K562 (cell line): ENCODE data around the gene N4BP2. TPM values are rescaled to one million over a fixed set of nuclear protein-coding genes. Genes with fewer than 3 reads are reported as not detected.

Experiments
- ATAC-seq: fragments of 200-7000 bp; cut with Tn5 transposase; 3 replicates; pipeline ENCODE4 v1.9.1; 2020; ENCODE audit warnings: moderate library complexity
- BruUV-seq: library from RNA; stranded (reverse); fragments of 400-500 nt; replicated peaks from 2 replicates; lab custom pipeline; 2021; lab: Mats Ljungman, UMichigan
- CTCF ChIA-PET: fragments of 300-600 bp; formaldehyde crosslinking; extraction: SDS; loops from one replicate; lab custom pipeline; 2021; ENCODE audit warnings: low intra/inter-chr PET ratio; lab: Yijun Ruan, JAX
- POLR2A ChIA-PET: fragments of 300-600, 350-650 bp; sonication (Branson Sonifier 250); formaldehyde crosslinking; extraction: SDS; loops from one replicate; lab custom pipeline; 2021; ENCODE audit warnings: antibody characterized with exemption, inconsistent platforms; lab: Yijun Ruan, JAX
- DNase-seq, 4 experiments: peaks; one replicate each; pipeline versions ENCODE4 v3.0.0 to v3.0.0-alpha.2; 2011 to 2018; ENCODE audit warnings: low spot score in 3 of 4, mixed read lengths in 3 of 4; ENCODE audit errors: extremely low read depth in 1 of 4
- FAIRE-seq: peaks from 2 replicates; lab custom pipeline; 2011; peaks lifted over from hg19 to GRCh38; lab: Jason Lieb, UNC
- H2AFZ ChIP-seq: 2 replicates; pipeline ENCODE4 v1.6.0; 2011; ENCODE audit warnings: low read depth, low read length, control low read depth, inconsistent platforms
- H3K27ac ChIP-seq: fragments of 200-600 bp; 3 replicates; pipeline ENCODE4 v1.8.0; 2011; ENCODE audit warnings: low read depth, mild to moderate bottlenecking, control low read depth, inconsistent platforms, low read length, moderate library complexity, mixed read lengths; ENCODE audit errors: extremely low read depth
- H3K27me3 ChIP-seq, 2 experiments: fragments of 300-600 bp in 1 of 2; 2 replicates in 1 of 2; 3 replicates in 1 of 2; pipeline versions ENCODE4 v1.6.0 to v1.8.0; 2011; ENCODE audit warnings: inconsistent platforms in 2 of 2, low read length in 2 of 2, mild to moderate bottlenecking in 1 of 2, mixed read lengths in 1 of 2, moderate library complexity in 1 of 2; ENCODE audit not compliant: control insufficient read depth in 2 of 2, insufficient read depth in 2 of 2
- H3K36me3 ChIP-seq: fragments of 300-600 bp; 3 replicates; pipeline ENCODE4 v1.8.0; 2011; ENCODE audit warnings: mild to moderate bottlenecking, low read length, inconsistent platforms; ENCODE audit not compliant: control insufficient read depth, insufficient read depth
- H3K4me1 ChIP-seq, 2 experiments: fragments of 200-600 bp in 1 of 2; replicated peaks in 1 of 2; 2 replicates in 1 of 2; 3 replicates in 1 of 2; pipeline versions ENCODE4 v1.5.1 to v1.8.0; 2011; ENCODE audit warnings: inconsistent platforms in 2 of 2, low read length in 2 of 2, mild to moderate bottlenecking in 1 of 2, mixed read lengths in 1 of 2, moderate library complexity in 1 of 2; ENCODE audit not compliant: control insufficient read depth in 2 of 2, insufficient read depth in 2 of 2
- H3K4me2 ChIP-seq: 2 replicates; pipeline ENCODE4 v1.6.1; 2011; ENCODE audit warnings: low read length, control low read depth, inconsistent platforms, mixed read lengths; ENCODE audit not compliant: insufficient read depth
- H3K4me3 ChIP-seq: fragments of 200-600 bp; sonication (generic), shearing (Covaris generic); 2 replicates; pipeline ENCODE4 v1.5.1; 2016; ENCODE audit warnings: control low read depth, inconsistent platforms
- H3K79me2 ChIP-seq: fragments of 200-600 bp; 3 replicates; pipeline ENCODE4 v1.8.0; 2011; ENCODE audit warnings: low read length, inconsistent platforms; ENCODE audit not compliant: control insufficient read depth, insufficient read depth
- H3K9ac ChIP-seq, 2 experiments: 2 replicates each; pipeline versions ENCODE4 v1.6.0 to v1.6.1; 2011; ENCODE audit warnings: low read depth in 2 of 2, low read length in 2 of 2, control low read depth in 1 of 2, inconsistent platforms in 1 of 2, mild to moderate bottlenecking in 1 of 2, mixed read lengths in 1 of 2; ENCODE audit not compliant: insufficient read depth in 1 of 2
- H3K9me1 ChIP-seq: one replicate; pipeline ENCODE4 v1.6.0; 2011; ENCODE audit warnings: inconsistent platforms, mild to moderate bottlenecking, low read length, moderate library complexity; ENCODE audit not compliant: control insufficient read depth, insufficient read depth
- H3K9me3 ChIP-seq: replicated peaks from 2 replicates; pipeline ENCODE4 v1.5.1; 2011; ENCODE audit warnings: low read depth, low read length, inconsistent platforms; ENCODE audit not compliant: control insufficient read depth, insufficient read depth
- H4K20me1 ChIP-seq: replicated peaks from 2 replicates; pipeline ENCODE4 v1.6.1; 2011; ENCODE audit warnings: low read length, inconsistent platforms, mixed read lengths; ENCODE audit not compliant: control insufficient read depth, insufficient read depth
- BCOR ChIP-seq: fragments of 450-650 bp; IDR thresholded peaks from 2 replicates; pipeline ENCODE4 v1.6.1; 2016
- CHAMP1 ChIP-seq: fragments of 450-650 bp; IDR thresholded peaks from 2 replicates; pipeline ENCODE4 v1.6.1; 2016; ENCODE audit warnings: mild to moderate bottlenecking
- CHD2 ChIP-seq: IDR thresholded peaks from 2 replicates; pipeline ENCODE4 v1.6.1; 2011; ENCODE audit warnings: low read depth, low read length
- EP300 ChIP-seq: IDR thresholded peaks from 2 replicates; pipeline ENCODE4 v1.6.1; 2012; ENCODE audit warnings: low read length, improper control_type of control experiment
- ERF ChIP-seq: fragments of 450-650 bp; formaldehyde crosslinking; IDR thresholded peaks from 2 replicates; pipeline ENCODE4 v1.4.0; 2020; ENCODE audit warnings: mild to moderate bottlenecking, mixed read lengths
- GATAD2A ChIP-seq: fragments of 450-650 bp; IDR thresholded peaks from 2 replicates; pipeline ENCODE4 v1.6.1; 2017
- HDAC8 ChIP-seq: fragments of 450-650 bp; IDR thresholded peaks from 2 replicates; pipeline ENCODE4 v1.6.1; 2016; ENCODE audit warnings: mild to moderate bottlenecking, missing genetic modification characterization, moderate library complexity, missing compliant biosample characterization
- HNRNPL ChIP-seq: fragments of 200-400 bp; formaldehyde crosslinking; IDR thresholded peaks from 2 replicates; pipeline ENCODE4 v1.6.1; 2017; ENCODE audit warnings: low read depth, mild to moderate bottlenecking, low read length
- LCOR ChIP-seq: sonication (generic); formaldehyde crosslinking; IDR thresholded peaks from 2 replicates; pipeline ENCODE4 v1.8.0; 2022; ENCODE audit warnings: mild to moderate bottlenecking, missing genetic modification reagents
- MCM3 ChIP-seq: fragments of 450-650 bp; IDR thresholded peaks from 2 replicates; pipeline ENCODE4 v1.6.1; 2016
- RB1 ChIP-seq: fragments of 450-650 bp; IDR thresholded peaks from 2 replicates; pipeline ENCODE4 v1.6.1; 2017; ENCODE audit warnings: low read depth, mild to moderate bottlenecking
- RFX7 ChIP-seq: fragments of 250-450 bp; sonication (Bioruptor Pico); IDR thresholded peaks from 2 replicates; pipeline ENCODE4 v1.5.1; 2021; ENCODE audit warnings: mild to moderate bottlenecking
- RHOXF2B ChIP-seq: fragments of 250-450 bp; sonication (Bioruptor Pico); conservative IDR thresholded peaks from 2 replicates; pipeline ENCODE4 v1.5.1; 2021
- SMARCE1 ChIP-seq: fragments of 450-650 bp; IDR thresholded peaks from 2 replicates; pipeline ENCODE4 v1.7.1; 2016; ENCODE audit warnings: mild to moderate bottlenecking
- TRIM28 ChIP-seq: fragments of 450-650 bp; IDR thresholded peaks from 2 replicates; pipeline ENCODE4 v1.6.1; 2017
- U2AF2 ChIP-seq: fragments of 200-400 bp; formaldehyde crosslinking; optimal IDR thresholded peaks from 2 replicates; pipeline ENCODE3; 2017; ENCODE audit warnings: low read depth, mild to moderate bottlenecking, low read length
- ZBTB9 ChIP-seq: fragments of 450-650 bp; formaldehyde crosslinking; IDR thresholded peaks from 2 replicates; pipeline ENCODE4 v1.4.0; 2020; ENCODE audit warnings: mild to moderate bottlenecking, moderate library complexity
- ZC3H11A ChIP-seq: IDR thresholded peaks from 2 replicates; pipeline ENCODE4 v1.6.1; 2012; ENCODE audit warnings: low read depth, low read length, improper control_type of control experiment
- ZFP1 ChIP-seq: fragments of 450-650 bp; formaldehyde crosslinking; IDR thresholded peaks from 2 replicates; pipeline ENCODE4 v1.4.0; 2020; ENCODE audit warnings: mild to moderate bottlenecking, mixed read lengths
- ZFPM2 ChIP-seq: fragments of 250-450 bp; sonication (Bioruptor Pico); IDR thresholded peaks from 2 replicates; pipeline ENCODE4 v1.5.1; 2022; ENCODE audit warnings: mild to moderate bottlenecking
- ZNF274 ChIP-seq: IDR thresholded peaks from 2 replicates; pipeline ENCODE4 v1.6.1; 2011; ENCODE audit warnings: low read depth, mild to moderate bottlenecking, low read length, moderate library complexity, borderline replicate concordance
- ZNF583 ChIP-seq: fragments of 250-450 bp; sonication (Bioruptor Pico); IDR thresholded peaks from 2 replicates; pipeline ENCODE4 v1.4.0; 2020
- ZNF785 ChIP-seq: fragments of 250-450 bp; sonication (Bioruptor Pico); IDR thresholded peaks from 2 replicates; pipeline ENCODE4 v1.4.0; 2020; ENCODE audit warnings: mild to moderate bottlenecking
- WGBS: fragments of 100-300 bp; shearing (Covaris generic); methylation state at CpG from one replicate; pipeline ENCODE4 v1.1.6; 2016; ENCODE audit warnings: low coverage, mixed read lengths; ENCODE audit not compliant: insufficient coverage; ENCODE audit errors: missing lambda C conversion rate; 5-methylcytosine and 5-hydroxymethylcytosine counted together
- in situ Hi-C: fragments of 300-500 bp; cut with MboI; formaldehyde crosslinking; loops from 4 replicates; pipeline ENCODE4 v1.15.0; 2018; ENCODE audit warnings: inconsistent platforms, mixed read lengths
- intact Hi-C: fragments of 100-400 bp; cut with micrococcal nuclease; formaldehyde crosslinking; loops from 2 replicates; pipeline ENCODE4 v1.14.2; 2022
- polyA plus RNA-seq, 8 experiments: library from polyadenylated mRNA; depleted of rRNA in 4 of 8; stranded (reverse) in 5 of 8; unstranded in 3 of 8; fragments of >200 nt; fragmentation: Nextera tagmentation in 2 of 8; fragmentation: Illumina TruSeq in 1 of 8; extraction: Ambion mirVana in 2 of 8; extraction: Trizol in 1 of 8; gene quantifications; 2 replicates each; pipeline versions ENCODE4 v1.2.1 to v1.2.3, GENCODE V29; 2011 to 2014; ENCODE audit warnings: inconsistent platforms in 1 of 8, missing spikeins in 1 of 8
- total RNA-seq, 7 experiments: library from RNA; depleted of rRNA in 6 of 7; stranded (reverse); fragments of >200 nt in 6 of 7; fragmentation: Illumina TruSeq in 2 of 7; extraction: Trizol in 2 of 7; gene quantifications; 2 replicates each; pipeline versions ENCODE4 v1.2.1 to v1.2.3, GENCODE V29; 2011 to 2021; ENCODE audit warnings: low replicate concordance in 1 of 7

The N4BP2 gene
- total and polyA plus RNA-seq, 9 of the 15 experiments (the other 6 are each of a cell fraction or from before 2014, with no cell fraction given): 2.7 to 12.6 (median 7.6) TPM

GRCh38 chr4:40197879-40198689, 141.4 kb downstream of the N4BP2 start:
- 2% methylated on average over 15 of the region's 15 CpGs for WGBS
- Histone ChIP-seq H3K9me3 (no peaks in the 10 kb centered on the region), H3K27ac (peak overlapping the region; percentile 85), H2AFZ (peak overlapping the region; percentile 64), H3K4me1 (peaks cover 38 to 42% of the 10 kb centered on the region in 2 experiments; a peak in 4 of 5 replicates), H4K20me1 (no peaks in the 10 kb centered on the region), H3K9ac (peak overlapping the region; percentile 83 to 94), H3K9me1 (no peaks in the 10 kb centered on the region), H3K79me2 (peaks cover 62% of the 10 kb centered on the region), H3K36me3 (no peaks in the 10 kb centered on the region), H3K4me3 (peak overlapping the region; percentile 50), H3K4me2 (peak overlapping the region; percentile 90), H3K27me3 (no peaks in the 10 kb centered on the region)
- ATAC-seq (peak; percentile 70), DNase-seq (peak in 3 of 4 experiments; percentile 19 to 88 (median 56)), FAIRE-seq (peak; percentile 87)
- in situ Hi-C loops (no loop called here), intact Hi-C loops (loop anchor here (2.0 kb wide), 1 partner anchor 41 kb away; no protein-coding TSS in a partner anchor)
- ChIA-PET CTCF (no interaction called here), POLR2A (interaction anchor here (0.7 to 0.8 kb wide), 2 partner anchors 9 to 15 kb away, joined by 3 read pairs; no protein-coding TSS in a partner anchor)
- TSS peak; percentile 58 for BruUV-seq
- TF ChIP-seq TRIM28: no peak
- no peak for TF ChIP-seq HDAC8 (tag)
- peak; percentile 34; the same call in 1 of the 2 replicates for TF ChIP-seq BCOR
- TF ChIP-seq ZFP1 (CRISPR knock-in tag): no peak
- TF ChIP-seq RB1: no peak
- TF ChIP-seq HNRNPL: 0 out of 2 replicates have a peak, but pooled peaks have one; percentile 50
- no peak for TF ChIP-seq CHD2
- TF ChIP-seq ZFPM2 (CRISPR knock-in tag): no peak
- no peak for TF ChIP-seq CHAMP1
- 0 out of 2 replicates have a peak, but pooled peaks have one; percentile 43 for TF ChIP-seq ZBTB9
- TF ChIP-seq ERF (CRISPR knock-in tag): no peak
- TF ChIP-seq U2AF2: no peak
- TF ChIP-seq SMARCE1: peak; percentile 76
- no peak for TF ChIP-seq ZC3H11A
- TF ChIP-seq EP300: peak; percentile 75
- no peak for TF ChIP-seq MCM3
- TF ChIP-seq RFX7 (CRISPR knock-in tag): no peak
- TF ChIP-seq ZNF274: no peak
- TF ChIP-seq GATAD2A: peak; percentile 61; the same call in 1 of the 2 replicates
- 0 out of 2 replicates have a peak, but pooled peaks have one; percentile 24 for TF ChIP-seq LCOR (CRISPR knock-in tag)
- peak; percentile 60; the same call in 1 of the 2 replicates for TF ChIP-seq RHOXF2B (CRISPR knock-in tag)
- 0 out of 2 replicates have a peak, but pooled peaks have one; percentile 20 for TF ChIP-seq ZNF583
- no peak for TF ChIP-seq ZNF785 (CRISPR knock-in tag)
